Lower lobe of right lung (tissue), 2 donors: Measurements from ENCODE around the gene AKAP11. TPM values are rescaled to one million over a fixed set of nuclear protein-coding genes. Genes with fewer than 3 reads are reported as not detected.

Experiments
- ATAC-seq, 2 donors: fragments of 200-7000 bp; cut with Tn5 transposase; one replicate each; pipeline ENCODE4 v1.9.1; 2020 to 2022; ENCODE audit warnings: mild to moderate bottlenecking in 2 of 2, moderate library complexity in 2 of 2
- DNase-seq: peaks from one replicate; pipeline ENCODE4 v3.0.0-alpha.2; 2020
- H3K27ac ChIP-seq: fragments of 200-600 bp; one replicate; pipeline ENCODE4 v1.8.0; 2022
- H3K27me3 ChIP-seq: fragments of 200-600 bp; one replicate; pipeline ENCODE4 v1.8.0; 2022; ENCODE audit warnings: low read depth
- H3K36me3 ChIP-seq: fragments of 200-600 bp; one replicate; pipeline ENCODE4 v1.8.0; 2022; ENCODE audit warnings: mild to moderate bottlenecking
- H3K4me1 ChIP-seq: fragments of 200-600 bp; one replicate; pipeline ENCODE4 v1.8.0; 2022
- H3K4me3 ChIP-seq: fragments of 200-600 bp; one replicate; pipeline ENCODE4 v1.8.0; 2022; ENCODE audit warnings: mild to moderate bottlenecking
- H3K9me3 ChIP-seq: fragments of 200-600 bp; one replicate; pipeline ENCODE4 v1.8.0; 2022
- CTCF ChIP-seq: fragments of 200-600 bp; IDR thresholded peaks from one replicate; pipeline ENCODE4 v1.8.0; 2022; ENCODE audit warnings: antibody characterized with exemption, mild to moderate bottlenecking
- intact Hi-C: fragments of 100-400 bp; cut with DNase I; formaldehyde crosslinking; loops from one replicate; pipeline ENCODE4 v1.11.0; 2022
- total RNA-seq: library from RNA; stranded (reverse); fragmentation: NEBNext Ultra II Directional; extraction: Animal tissue kit (Norgen Biotek cat#: 25700); gene quantifications from one replicate; pipeline ENCODE4 v1.2.1, GENCODE V29; 2021
- donor health status: DM: no; HTN: yes; CAD: no; lungs with severe emphysema.

AKAP11 gene
- total RNA-seq, 1 donor from 2014 or later = 34.5 TPM

DNA sequence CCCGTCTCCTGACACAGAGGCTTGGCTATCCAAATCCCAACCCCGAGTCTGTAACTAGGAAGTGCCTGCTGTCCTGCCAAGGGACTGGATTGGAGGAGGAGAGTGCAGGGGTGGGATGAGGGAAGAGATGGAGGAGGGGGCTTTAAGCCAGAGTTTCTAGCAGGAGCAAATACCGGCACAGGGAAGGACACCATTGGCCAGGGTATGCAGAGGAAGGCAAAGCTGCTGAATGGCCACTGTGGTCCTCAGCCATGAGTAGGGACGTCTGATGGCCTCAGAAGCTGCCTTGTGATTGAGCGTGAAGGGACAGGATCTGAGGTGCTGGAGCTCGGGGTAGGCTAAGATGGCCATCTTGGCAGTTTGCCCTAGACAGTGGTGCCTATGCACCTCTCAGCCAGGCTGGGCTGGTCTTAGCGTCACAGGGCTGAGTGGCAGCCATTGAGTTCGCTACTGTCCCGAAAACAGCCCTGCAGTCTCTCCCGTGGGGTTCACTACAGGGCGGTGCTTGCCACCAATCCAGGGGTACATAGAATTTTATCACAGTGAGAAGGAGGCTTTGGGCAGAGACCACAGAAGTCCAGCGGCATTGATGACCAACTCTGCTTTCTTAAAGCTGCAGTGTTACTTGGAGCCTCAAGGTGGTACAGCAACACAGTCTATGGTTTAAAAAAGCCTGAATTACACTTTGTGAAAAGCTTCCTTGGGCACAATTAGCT, 61.8 kb downstream of the AKAP11 start:
- intact Hi-C loops = no loop called here
- TF ChIP-seq CTCF = no peak
- peak; percentile 23 to 45 for ATAC-seq
- no peak overlapping the region for H3K27ac ChIP-seq
- H3K4me1 ChIP-seq = no peaks in the 10 kb centered on the region
- H3K36me3 ChIP-seq = no peaks in the 10 kb centered on the region
- DNase-seq = no peak
- H3K4me3 ChIP-seq = no peak overlapping the region
- H3K27me3 ChIP-seq = no peaks in the 10 kb centered on the region
- no peaks in the 10 kb centered on the region for H3K9me3 ChIP-seq

DNA sequence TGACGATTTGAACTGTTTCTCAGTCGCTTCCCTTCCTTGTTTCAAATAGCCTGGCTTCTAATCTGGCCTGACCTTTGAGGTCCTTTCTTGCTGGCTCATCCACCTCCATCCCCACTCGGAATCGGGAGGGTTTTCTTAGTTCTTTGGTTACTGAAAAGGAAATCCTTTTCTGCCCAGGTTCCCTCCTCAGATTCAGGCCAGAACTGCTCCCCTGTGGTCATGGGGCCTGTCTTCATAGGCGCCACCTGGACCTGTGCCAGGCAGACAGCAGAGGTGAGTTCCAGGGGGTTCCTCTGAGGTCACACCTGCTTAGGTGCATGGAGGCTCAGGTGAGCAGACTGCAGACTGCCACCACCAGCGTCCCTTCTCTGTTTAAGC, 62.4 kb downstream of the AKAP11 start:
- H3K36me3 ChIP-seq = no peaks in the 10 kb centered on the region
- ATAC-seq (no peak), DNase-seq (no peak)

DNA sequence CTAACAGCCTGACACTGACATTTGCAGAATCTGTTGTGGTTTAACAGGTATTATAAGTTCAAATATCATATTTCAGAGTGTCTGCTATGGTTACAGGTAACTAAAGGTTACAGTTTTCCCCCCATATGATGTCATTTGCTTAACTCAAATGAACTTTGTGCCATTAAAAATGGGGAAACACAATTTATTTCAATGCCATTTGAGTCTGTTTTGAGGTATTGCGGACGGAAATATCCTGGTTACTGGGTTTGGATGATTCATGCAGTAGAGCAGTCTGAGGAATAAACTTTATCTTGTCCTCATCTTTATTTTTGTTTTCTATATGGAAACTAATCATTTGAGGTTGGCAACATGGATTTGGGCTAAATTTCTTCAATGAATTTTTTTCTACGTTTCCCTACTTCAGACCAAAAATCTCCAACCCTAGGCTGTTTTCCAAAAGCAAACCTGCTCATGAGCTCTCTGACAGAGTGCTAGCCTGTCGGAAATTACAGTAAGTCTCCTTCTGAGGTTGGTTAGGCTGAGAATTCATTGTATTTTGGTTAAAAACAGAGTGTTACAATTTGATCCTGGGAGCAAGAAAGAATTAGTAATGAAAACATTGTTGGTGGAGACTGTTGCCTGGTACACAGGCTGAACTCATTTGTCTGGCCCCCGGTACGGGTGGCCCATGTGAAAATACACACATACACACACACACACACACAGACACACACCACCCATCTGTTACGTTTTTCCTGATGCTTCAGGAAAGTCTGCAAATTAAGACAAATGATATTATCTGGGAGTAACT, 66.1 kb downstream of the AKAP11 start:
- no peaks in the 10 kb centered on the region for H3K4me1 ChIP-seq
- H3K27me3 ChIP-seq = no peaks in the 10 kb centered on the region
- H3K4me3 ChIP-seq = no peak overlapping the region
- DNase-seq = no peak
- intact Hi-C loops = no loop called here
- H3K36me3 ChIP-seq = no peaks in the 10 kb centered on the region
- TF ChIP-seq CTCF = no peak
- no peak overlapping the region for H3K27ac ChIP-seq
- ATAC-seq = no peak
- no peaks in the 10 kb centered on the region for H3K9me3 ChIP-seq

More for the DNA sequence above, 62.4 kb downstream of the AKAP11 start:
- intact Hi-C loops = no loop called here
- Histone ChIP-seq H3K27ac (no peak overlapping the region), H3K9me3 (no peaks in the 10 kb centered on the region), H3K4me1 (no peaks in the 10 kb centered on the region), H3K4me3 (no peak overlapping the region), H3K27me3 (no peaks in the 10 kb centered on the region)
- TF ChIP-seq CTCF = no peak

GRCh38 chr13:42345367-42345766, 73.4 kb downstream of the AKAP11 start:
- no peak overlapping the region for H3K27ac ChIP-seq
- intact Hi-C loops = no loop called here
- H3K36me3 ChIP-seq = no peaks in the 10 kb centered on the region
- no peak for ATAC-seq
- no peaks in the 10 kb centered on the region for H3K27me3 ChIP-seq
- DNase-seq = no peak
- H3K4me3 ChIP-seq = no peak overlapping the region
- TF ChIP-seq CTCF = no peak
- H3K9me3 ChIP-seq = no peaks in the 10 kb centered on the region
- H3K4me1 ChIP-seq = no peaks in the 10 kb centered on the region

- no peak for DNase-seq
- ATAC-seq = no peak
Observed at GRCh38 chr13:42348576-42348975, 76.6 kb downstream of the AKAP11 start.

More at GRCh38 chr13:42348576-42348975, 76.6 kb downstream of the AKAP11 start:
- no peaks in the 10 kb centered on the region for H3K4me1 ChIP-seq
- no peaks in the 10 kb centered on the region for H3K27me3 ChIP-seq
- no peak overlapping the region for H3K27ac ChIP-seq
- H3K36me3 ChIP-seq = no peaks in the 10 kb centered on the region
- intact Hi-C loops = no loop called here
- no peak overlapping the region for H3K4me3 ChIP-seq
- no peaks in the 10 kb centered on the region for H3K9me3 ChIP-seq
- no peak for TF ChIP-seq CTCF
